CD4-positive, alpha-beta T cell treated with Interleukin-4 for 1 hour (primary cell): ENCODE results near the gene CNTN2.

Experiments used
- DNase-seq, 2 donors: peaks; one replicate each; pipeline ENCODE4 v3.0.0-alpha.2; 2020 to 2022

Gene CNTN2

GRCh38 chr1:205025239-205025638 lies 17.8 kb upstream of the CNTN2 start:
- DNase-seq = no peak

DNA sequence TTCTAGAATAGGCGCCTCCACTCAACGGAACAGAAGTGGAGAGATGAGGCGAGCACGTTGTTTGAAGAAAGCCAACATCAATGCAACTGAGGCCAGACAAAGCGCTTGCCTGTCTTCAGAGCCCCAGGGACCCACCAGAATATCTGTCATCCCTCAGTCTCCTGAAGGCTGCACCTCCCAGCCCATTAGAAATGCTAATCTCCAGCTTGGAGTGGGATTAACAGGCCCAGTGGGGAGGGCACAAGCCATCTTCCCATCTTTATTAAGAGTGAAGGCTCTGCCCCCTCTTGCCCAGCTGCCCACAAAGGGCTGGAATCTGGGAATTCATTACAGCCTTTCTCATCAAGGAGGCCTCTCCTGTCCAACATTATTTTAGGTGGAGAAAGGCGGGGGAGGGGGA lies 16.8 kb upstream of the CNTN2 start:
- no peak for DNase-seq

DNA sequence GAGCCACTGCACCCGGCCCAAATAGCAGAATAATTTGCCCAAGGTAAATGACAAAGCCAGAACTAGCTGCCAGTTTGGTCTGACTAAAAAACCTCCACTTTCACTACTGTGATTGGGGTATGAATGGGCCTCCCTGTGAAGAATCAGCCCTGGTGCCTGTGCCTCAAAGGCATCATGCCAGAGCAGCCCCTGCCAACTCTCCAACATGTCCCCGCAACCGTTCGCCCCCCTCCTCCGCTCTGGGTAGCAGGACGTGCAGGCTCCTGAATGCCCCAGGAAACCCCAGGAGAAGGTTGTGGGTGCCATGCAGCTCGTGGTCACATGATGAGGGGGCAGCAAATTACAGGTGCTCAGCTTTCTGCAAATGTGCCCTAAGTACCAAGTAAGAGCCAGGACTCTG lies 14.6 kb upstream of the CNTN2 start:
- no peak for DNase-seq

DNA sequence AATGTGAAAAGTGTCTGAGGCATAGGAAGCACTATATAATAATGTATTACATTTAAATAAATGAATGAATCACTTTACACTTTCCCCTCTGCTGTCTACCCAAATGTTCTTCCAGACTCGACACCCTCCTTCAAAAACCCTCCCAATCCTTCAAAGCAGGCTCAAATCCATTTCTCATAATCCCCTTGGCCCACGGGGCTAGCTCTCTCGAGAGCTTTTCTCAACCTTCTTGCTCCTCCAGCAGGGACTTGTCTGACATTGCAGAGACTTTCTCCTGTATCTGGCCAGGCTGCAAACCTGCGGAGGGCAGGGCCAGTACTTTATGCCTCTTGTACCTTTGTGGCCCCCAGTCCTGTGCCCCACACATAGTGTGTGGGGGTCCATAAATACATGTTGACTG lies 14.1 kb upstream of the CNTN2 start:
- DNase-seq = no peak

GRCh38 chr1:205030241-205030640 lies 12.8 kb upstream of the CNTN2 start:
- DNase-seq = no peak

DNA sequence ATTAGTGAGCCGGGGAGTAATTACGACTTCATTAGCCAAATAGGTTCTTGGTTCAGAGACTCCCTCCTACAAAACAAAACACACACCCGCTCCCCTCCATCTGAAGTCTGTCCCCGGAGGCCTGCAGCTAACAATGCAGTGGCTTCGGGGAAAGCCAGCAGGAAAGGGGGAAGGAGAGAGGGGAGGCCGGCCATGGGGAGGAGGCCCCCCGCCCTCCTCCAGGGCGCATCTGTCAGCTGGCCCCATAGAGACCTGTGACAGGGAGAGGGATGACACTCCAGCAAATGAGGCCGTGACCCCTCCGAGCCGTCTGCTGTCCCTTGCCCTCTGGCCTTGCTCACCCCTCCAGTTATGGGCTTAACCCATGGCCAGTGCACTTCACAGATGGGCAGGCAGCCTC lies 12.1 kb upstream of the CNTN2 start:
- DNase-seq = no peak

DNA sequence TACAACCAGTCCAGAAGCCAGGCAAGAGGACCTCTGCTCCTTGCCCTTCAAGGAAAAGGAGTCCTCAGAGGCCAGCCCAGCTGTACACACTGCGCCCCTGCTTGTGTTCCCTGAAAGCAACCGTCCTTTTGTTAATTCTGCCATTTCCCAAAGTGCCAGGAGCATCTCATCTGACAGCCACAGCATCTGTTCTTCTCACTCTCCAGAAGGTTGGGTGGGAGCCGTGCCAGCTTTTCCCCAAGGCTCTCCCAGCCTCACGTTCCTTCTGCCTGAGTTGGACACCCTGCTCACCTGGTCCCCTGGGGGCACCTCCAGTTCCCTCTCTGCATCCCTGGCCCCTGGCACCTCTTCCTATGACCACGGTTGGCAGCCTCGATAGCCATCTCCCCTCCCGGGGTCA lies 10.5 kb upstream of the CNTN2 start:
- no peak for DNase-seq

- DNase-seq = no peak
These were observed 5.5 kb upstream of the CNTN2 start for GRCh38 chr1:205037539-205037938.

DNA sequence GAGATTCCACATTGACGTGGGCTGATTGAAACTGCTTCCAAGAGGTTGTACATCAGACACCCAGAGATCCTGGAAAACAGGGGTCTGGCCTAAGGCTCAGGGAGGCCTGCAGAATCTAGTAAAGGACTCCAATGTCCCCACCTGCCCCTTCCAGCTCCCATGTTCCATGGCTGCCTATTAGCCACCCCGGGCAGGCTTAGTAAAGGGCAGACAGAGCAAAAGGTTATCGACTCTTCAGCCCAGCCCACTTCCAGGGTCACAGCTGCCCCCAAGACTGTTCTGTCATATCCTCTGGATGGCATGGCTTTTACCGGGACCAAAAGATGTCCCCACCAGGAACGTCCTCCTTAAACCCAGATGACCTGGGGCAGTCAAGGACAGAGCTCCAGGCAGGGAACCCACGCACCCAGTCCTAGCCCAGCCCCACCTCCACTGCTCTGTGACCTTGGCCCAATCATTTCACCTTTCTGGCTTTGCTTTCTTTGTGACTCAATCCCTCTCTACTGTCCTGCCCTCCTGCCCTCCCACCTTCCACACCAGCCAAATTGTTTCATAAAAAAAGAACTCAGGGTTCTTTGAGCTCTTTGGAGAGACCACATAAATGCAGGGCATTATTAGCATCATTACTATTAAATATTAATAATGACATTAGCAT lies 4.8 kb upstream of the CNTN2 start:
- DNase-seq = no peak

- no peak for DNase-seq
These were observed 1.9 kb upstream of the CNTN2 start for GRCh38 chr1:205041001-205041715.

- no peak for DNase-seq
These were observed 758 bp upstream of the CNTN2 start for GRCh38 chr1:205041998-205042910.

DNA sequence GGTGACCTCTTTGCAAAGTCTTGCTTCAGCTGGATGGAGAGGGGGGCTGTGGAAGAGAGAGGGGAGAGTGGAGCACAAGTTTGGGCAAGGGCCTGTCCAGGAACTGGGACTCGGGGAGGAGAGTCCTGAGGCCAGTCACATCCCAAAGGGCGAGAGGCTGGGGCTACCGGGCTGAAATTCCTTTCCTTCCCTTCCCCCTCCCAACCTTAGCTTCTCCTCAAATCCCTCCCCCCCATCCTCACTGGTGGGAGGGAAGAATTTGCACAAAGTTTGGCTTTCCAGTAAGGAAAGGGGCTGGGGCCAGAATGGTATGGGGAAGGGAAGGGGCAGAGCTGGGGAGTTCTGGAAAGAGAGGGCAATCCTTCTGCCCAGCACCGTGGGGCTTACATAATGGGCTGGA lies 854 bp downstream of the CNTN2 start:
- no peak for DNase-seq

DNA sequence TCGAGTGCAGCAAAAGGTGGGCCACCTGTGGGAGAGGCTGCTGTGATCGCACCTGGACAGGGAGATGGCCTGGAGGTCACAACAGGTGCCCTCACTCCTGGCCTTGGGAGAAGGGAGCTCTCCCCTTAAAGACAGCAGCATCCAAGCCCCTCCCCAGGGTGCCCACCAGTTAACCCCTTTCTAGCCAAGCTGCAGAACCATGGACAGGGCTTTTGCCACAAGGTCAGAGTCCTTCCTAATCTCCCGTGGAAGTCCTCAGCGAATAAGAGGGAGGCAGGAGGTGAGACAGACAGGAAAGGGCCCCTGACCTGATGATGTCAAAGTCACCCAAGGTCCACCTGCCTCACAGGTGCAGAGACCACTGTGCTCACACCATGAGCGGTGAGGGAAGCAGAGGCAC lies 1.7 kb downstream of the CNTN2 start:
- no peak for DNase-seq

DNA sequence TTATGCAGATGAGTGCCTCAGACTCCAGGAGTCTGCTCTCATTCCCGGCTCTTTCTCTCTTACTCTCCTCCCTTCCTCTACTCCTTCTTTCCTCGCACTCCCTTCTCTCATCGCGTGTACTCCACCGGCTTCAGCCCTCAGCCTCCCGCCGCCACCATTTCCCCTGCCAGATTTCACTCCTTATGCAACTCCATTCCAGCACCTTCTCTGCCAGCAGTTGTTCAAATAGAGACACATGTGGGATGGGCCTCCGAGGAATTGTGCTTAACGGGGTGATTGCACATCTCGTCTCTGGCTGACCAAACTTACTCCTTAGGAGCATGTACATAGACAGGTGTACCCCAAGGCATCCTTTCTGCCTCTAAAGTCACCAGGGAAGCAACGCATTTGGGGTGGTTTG lies 2.1 kb downstream of the CNTN2 start:
- DNase-seq = no peak

GRCh38 chr1:205046870-205047269 lies 3.9 kb downstream of the CNTN2 start:
- DNase-seq = no peak

DNA sequence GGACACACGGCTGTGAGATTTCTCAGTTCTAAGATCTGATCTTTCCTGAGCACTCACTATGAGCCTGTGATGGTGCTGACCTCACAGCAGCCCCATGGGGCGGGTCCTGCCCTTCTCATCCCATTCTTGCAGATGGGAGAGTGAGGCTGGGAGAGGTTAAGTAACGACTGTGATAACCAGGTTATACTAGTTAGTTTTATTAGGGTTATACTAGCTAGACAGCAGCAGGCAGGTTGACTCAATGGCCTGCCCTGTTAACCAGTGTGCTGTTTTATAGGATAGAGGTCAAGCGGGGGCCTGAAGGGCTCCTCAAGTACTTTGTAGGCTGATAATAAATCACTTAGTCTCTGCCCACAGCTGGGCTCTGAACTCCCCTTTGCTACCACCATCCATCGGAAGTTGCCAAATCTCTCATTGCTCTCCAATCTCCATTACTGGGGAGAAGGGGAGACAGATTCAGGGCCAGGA lies 4.8 kb downstream of the CNTN2 start:
- DNase-seq = no peak

DNA sequence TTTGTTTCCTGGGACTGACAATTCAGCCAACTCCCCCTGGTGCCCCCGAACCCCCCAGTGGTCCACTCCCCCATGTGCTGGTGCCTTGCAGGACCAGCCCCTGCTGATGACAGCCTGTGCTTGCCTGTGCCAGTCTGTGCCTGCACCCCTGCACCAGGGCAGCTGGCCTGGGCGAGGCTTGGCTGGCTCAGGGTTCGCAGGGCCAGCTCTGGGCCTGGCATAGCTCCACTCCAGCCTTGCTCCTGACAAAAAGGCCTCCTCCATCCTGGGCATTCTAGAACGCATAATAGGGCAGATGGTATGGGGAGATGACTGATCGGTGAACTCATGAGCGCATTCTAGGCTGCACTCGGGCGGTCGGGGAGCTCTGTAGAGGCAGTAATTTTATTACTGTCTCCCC lies 5.4 kb downstream of the CNTN2 start:
- no peak for DNase-seq

GRCh38 chr1:205049479-205049878 lies 6.5 kb downstream of the CNTN2 start:
- DNase-seq = no peak

DNA sequence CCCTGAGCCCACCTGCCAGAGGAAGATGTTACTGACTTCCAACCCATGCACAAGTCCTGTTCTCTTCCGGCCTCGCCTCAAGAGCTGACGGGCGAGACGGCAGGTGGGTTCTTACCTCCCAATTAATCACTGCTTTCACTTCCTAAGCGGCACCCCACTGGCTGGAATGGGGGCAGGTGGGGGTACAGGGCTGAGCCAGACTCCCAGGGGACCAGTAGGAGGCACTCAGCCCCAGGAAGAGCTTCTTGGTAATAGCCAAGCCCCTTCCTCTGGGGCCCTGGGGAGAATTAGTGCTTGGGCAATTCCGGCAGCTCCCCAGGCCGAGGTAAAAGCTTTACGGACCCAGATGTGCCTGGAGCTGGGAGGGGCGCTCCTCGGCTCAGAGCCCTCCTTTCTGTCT lies 9.7 kb downstream of the CNTN2 start:
- DNase-seq = no peak

DNA sequence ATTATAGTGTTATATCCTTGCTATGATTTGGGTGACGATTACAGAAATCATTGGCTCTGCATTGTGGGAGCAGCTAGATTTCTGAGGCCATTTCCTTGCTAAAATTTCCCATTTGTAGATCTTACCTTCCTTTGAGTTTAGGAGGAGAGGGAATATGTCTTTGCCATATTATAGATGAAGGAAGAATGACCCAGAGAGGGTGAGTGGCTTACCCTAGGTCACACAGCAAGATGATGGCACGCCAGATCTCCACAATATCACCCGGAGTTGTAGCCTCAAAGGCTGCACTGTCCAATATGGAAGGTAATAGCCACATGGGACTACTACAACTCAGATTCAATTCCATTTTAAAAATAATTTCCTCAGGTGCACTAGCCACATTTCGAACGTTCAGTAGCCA lies 10.3 kb downstream of the CNTN2 start:
- DNase-seq = no peak

GRCh38 chr1:205054013-205054412 lies 11.0 kb downstream of the CNTN2 start:
- no peak for DNase-seq

DNA sequence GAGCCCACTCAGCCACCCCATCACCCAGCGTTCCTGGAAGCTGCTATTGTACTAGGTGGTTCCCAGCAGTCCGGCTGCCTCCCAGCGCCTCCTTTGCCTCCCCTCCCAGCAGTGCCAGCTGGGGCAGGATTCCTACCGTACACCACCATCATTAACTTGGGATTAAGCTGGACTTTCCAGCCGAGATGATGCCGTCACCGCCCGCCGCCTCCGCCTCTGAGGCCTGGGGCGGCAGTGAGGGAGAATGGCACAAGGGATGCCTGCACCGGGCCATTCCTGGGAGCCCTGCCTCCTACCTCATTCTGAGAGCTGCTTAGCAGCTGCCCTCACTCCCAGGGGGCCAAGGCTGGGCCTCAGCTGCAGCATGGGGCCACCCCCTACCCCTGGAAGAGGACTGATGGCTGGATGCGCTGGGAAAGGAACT lies 13.2 kb downstream of the CNTN2 start:
- DNase-seq = no peak

DNA sequence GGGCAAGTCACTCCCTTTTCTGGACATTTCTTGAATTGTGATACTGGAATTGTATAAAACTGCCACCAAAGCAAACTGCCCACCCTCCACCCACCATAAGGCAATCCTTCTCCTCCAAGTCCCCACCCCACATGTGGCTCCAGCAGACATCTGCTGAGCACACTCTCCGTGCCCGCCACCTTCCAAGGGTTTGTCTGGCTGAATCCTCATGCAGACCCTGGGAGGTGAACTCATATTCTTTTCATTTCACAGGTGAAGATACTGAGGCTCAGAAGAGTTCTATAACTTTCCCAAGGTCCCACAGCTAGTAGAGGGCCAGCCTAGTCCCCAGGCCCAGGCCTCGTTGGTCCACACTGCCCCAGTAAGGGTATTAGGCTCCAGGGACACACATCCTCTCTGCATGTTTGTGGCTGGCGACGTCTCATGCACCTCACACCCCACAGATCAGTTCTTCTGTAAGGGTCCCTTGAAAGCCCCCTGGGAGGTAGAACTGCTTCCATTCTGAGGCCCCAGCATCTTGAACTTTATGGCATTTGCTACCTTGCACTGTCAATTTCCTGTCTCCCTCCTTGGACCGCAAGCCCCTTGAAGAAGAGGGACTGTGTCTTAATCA lies 14.1 kb downstream of the CNTN2 start:
- DNase-seq = no peak
